Liver (tissue), 9 donors: ENCODE results near the gene IREB2. TPM values are rescaled to one million over a fixed set of nuclear protein-coding genes. Genes with fewer than 3 reads are reported as not detected.

Source experiments
- DNase-seq: peaks from one replicate; pipeline ENCODE4 v3.0.0-alpha.2; 2017; ENCODE audit warnings: low spot score
- H3K27ac ChIP-seq, 2 donors: one replicate each; pipeline ENCODE4 v1.7.0; 2013; ENCODE audit warnings: inconsistent platforms in 2 of 2, low read length in 2 of 2, control low read depth in 1 of 2, low read depth in 1 of 2, mild to moderate bottlenecking in 1 of 2
- H3K27me3 ChIP-seq, 4 donors: one replicate each; pipeline versions ENCODE4 v1.6.1 to v1.7.0; 2013; ENCODE audit warnings: low read length in 3 of 4, inconsistent platforms in 1 of 4, mild to moderate bottlenecking in 1 of 4, moderate library complexity in 1 of 4; ENCODE audit not compliant: control insufficient read depth in 4 of 4, insufficient read depth in 4 of 4
- H3K36me3 ChIP-seq, 4 donors: one replicate each; pipeline versions ENCODE4 v1.6.1 to v1.7.0; 2013; ENCODE audit warnings: low read length in 3 of 4, mild to moderate bottlenecking in 3 of 4, low read depth in 1 of 4, moderate library complexity in 1 of 4; ENCODE audit not compliant: control insufficient read depth in 4 of 4, insufficient read depth in 3 of 4
- H3K4me1 ChIP-seq, 4 donors: one replicate each; pipeline versions ENCODE4 v1.6.1 to v1.7.0; 2013; ENCODE audit warnings: low read length in 3 of 4, mild to moderate bottlenecking in 3 of 4, moderate library complexity in 1 of 4; ENCODE audit not compliant: control insufficient read depth in 4 of 4, insufficient read depth in 4 of 4
- H3K4me3 ChIP-seq, 3 donors: one replicate each; pipeline versions ENCODE4 v1.6.1 to v1.7.0; 2013; ENCODE audit warnings: low read length in 3 of 3, control low read depth in 1 of 3, low read depth in 1 of 3, mild to moderate bottlenecking in 1 of 3
- H3K9ac ChIP-seq, 2 donors: one replicate each; pipeline ENCODE4 v1.7.0; 2013; ENCODE audit warnings: low read length in 2 of 2, mild to moderate bottlenecking in 2 of 2, moderate library complexity in 2 of 2, control low read depth in 1 of 2, low read depth in 1 of 2
- H3K9me3 ChIP-seq, 4 donors: one replicate each; pipeline versions ENCODE4 v1.6.1 to v1.7.0; 2013; ENCODE audit warnings: low read length in 3 of 4; ENCODE audit not compliant: control insufficient read depth in 4 of 4
- EGR1 ChIP-seq, 2 donors: IDR thresholded peaks; 2 replicates each; pipeline ENCODE4 v1.6.1; 2016 to 2018; ENCODE audit warnings: antibody characterized with exemption in 2 of 2, low read depth in 2 of 2
- FOXA1 ChIP-seq: IDR thresholded peaks from 2 replicates; pipeline ENCODE4 v1.6.1; 2016; ENCODE audit warnings: antibody characterized with exemption
- FOXA2 ChIP-seq: IDR thresholded peaks from 2 replicates; pipeline ENCODE4 v1.6.1; 2016; ENCODE audit warnings: antibody characterized with exemption
- GABPA ChIP-seq, 2 donors: IDR thresholded peaks in 1 of 2; conservative IDR thresholded peaks in 1 of 2; 2 replicates each; pipeline ENCODE4 v1.6.1; 2016; ENCODE audit warnings: antibody characterized with exemption in 2 of 2, mild to moderate bottlenecking in 1 of 2, moderate library complexity in 1 of 2
- HNF4A ChIP-seq, 2 donors: conservative IDR thresholded peaks; 2 replicates each; pipeline ENCODE4 v1.6.1; 2016; ENCODE audit warnings: antibody characterized with exemption in 2 of 2, mild to moderate bottlenecking in 2 of 2
- HNF4G ChIP-seq: IDR thresholded peaks from 2 replicates; pipeline ENCODE4 v1.6.1; 2016; ENCODE audit warnings: antibody characterized with exemption
- JUND ChIP-seq, 2 donors: IDR thresholded peaks; 2 replicates each; pipeline ENCODE4 v1.6.1; 2016; ENCODE audit warnings: antibody characterized with exemption in 2 of 2
- NR2F2 ChIP-seq: IDR thresholded peaks from 2 replicates; pipeline ENCODE4 v1.6.1; 2016; ENCODE audit warnings: antibody characterized with exemption
- RAD21 ChIP-seq, 2 donors: IDR thresholded peaks; 2 replicates each; pipeline ENCODE4 v1.6.1; 2016; ENCODE audit warnings: antibody characterized with exemption in 2 of 2, mild to moderate bottlenecking in 2 of 2
- RXRA ChIP-seq, 2 donors: IDR thresholded peaks; 2 replicates each; pipeline ENCODE4 v1.6.1; 2017 to 2018; ENCODE audit warnings: antibody characterized with exemption in 2 of 2, mild to moderate bottlenecking in 1 of 2
- SP1 ChIP-seq: IDR thresholded peaks from 2 replicates; pipeline ENCODE4 v1.6.1; 2018; ENCODE audit warnings: antibody characterized with exemption, mild to moderate bottlenecking
- TAF1 ChIP-seq: conservative IDR thresholded peaks from 2 replicates; pipeline ENCODE4 v1.6.1; 2016; ENCODE audit warnings: antibody characterized with exemption, mild to moderate bottlenecking
- YY1 ChIP-seq: IDR thresholded peaks from 2 replicates; pipeline ENCODE4 v1.6.1; 2016; ENCODE audit warnings: antibody characterized with exemption, mild to moderate bottlenecking
- WGBS: extraction: QIAGEN DNeasy Blood & Tissue Kit; methylation state at CpG from one replicate; pipeline ENCODE4 v1.1.7; 2013; 5-methylcytosine and 5-hydroxymethylcytosine counted together
- polyA plus RNA-seq, 2 donors: library from polyadenylated mRNA; stranded (reverse) in 1 of 2; unstranded in 1 of 2; fragments of 200-250 nt in 1 of 2; fragments of >200 nt in 1 of 2; fragmentation: Nextera tagmentation in 1 of 2; extraction: Ambion mirVana in 1 of 2; gene quantifications; one replicate each; pipeline versions ENCODE4 v1.2.1 to v1.2.3, GENCODE V29; 2013 to 2015
- total RNA-seq, 2 donors: library from RNA; depleted of rRNA; stranded (reverse); fragments of >200 nt; gene quantifications; one replicate each; pipeline ENCODE4 v1.2.3, GENCODE V29; 2014
- TF ChIP-seq, protein P1 (sequence below): IDR thresholded peaks from 2 replicates; pipeline ENCODE4 v1.6.1; 2016; ENCODE audit warnings: antibody characterized with exemption
- TF ChIP-seq, protein P2 (sequence below): IDR thresholded peaks from 2 replicates; pipeline ENCODE4 v1.6.1; 2016; ENCODE audit warnings: antibody characterized with exemption
- TF ChIP-seq, protein P3 (sequence below): fragments of 150-350 bp; IDR thresholded peaks from 2 replicates; pipeline ENCODE4 v1.5.1; 2017; ENCODE audit warnings: improper control_type of control experiment, low read depth, low read length; ENCODE audit not compliant: missing input control
- TF ChIP-seq, protein P4 (sequence below): IDR thresholded peaks from 2 replicates; pipeline ENCODE4 v1.6.1; 2016; ENCODE audit warnings: antibody characterized with exemption, mild to moderate bottlenecking
- TF ChIP-seq, protein P5 (sequence below): IDR thresholded peaks from 2 replicates; pipeline ENCODE4 v1.6.1; 2016; ENCODE audit warnings: antibody characterized with exemption
- donor health status: healthy.
- donor health status: healthy.
- donor health status: healthy.
- donor health status: healthy.
- donor health status: healthy.

Gene IREB2
- total and polyA plus RNA-seq, 4 donors: 7.0 to 51.4 (median 17.0) TPM

DNA sequence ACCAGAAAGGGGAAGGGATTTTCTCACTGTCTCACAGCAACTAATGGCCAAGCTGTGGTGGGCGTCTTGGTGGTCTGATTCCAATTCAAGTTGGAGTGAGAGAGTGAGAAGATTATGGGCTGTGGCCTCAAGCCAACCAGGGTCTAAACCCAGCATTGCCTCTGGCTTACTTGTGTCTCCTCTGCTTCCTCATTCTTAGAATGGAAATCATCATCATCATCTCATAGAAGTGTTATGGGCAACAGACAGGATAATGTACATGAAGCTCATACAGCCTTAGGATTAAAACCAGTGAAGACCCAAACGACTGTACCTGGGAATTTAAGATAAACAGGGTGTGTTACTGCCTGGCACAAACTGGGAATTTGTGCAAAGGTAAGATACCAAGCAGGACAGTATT is 29.1 kb upstream of the IREB2 start (continued):
- TF ChIP-seq FOXA1 (no peak), RAD21 (IDR thresholded peaks at IDR 0.05) (no peak)
- TF ChIP-seq, protein P1, sequence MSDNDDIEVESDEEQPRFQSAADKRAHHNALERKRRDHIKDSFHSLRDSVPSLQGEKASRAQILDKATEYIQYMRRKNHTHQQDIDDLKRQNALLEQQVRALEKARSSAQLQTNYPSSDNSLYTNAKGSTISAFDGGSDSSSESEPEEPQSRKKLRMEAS: no peak
- TF ChIP-seq, protein P2, sequence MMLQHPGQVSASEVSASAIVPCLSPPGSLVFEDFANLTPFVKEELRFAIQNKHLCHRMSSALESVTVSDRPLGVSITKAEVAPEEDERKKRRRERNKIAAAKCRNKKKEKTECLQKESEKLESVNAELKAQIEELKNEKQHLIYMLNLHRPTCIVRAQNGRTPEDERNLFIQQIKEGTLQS: no peak

DNA sequence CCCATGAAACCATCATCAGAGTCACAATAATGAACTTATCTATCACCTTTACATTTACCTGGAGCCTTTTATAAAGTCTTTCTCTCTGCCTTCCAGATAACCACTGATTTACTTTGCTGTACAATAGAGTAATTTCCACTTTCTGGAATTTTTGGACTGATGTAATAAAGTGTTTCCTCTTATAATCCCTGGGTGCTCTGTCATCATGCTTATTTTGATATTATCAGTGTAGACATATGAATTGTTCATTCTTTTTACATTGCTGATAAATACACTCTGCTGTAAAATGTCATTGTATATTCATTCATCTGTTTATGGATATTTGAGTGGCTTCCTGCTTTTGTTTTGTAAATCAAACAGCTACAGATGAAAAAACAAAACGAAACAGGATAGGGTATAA is 27.0 kb upstream of the IREB2 start:
- Histone ChIP-seq H3K27me3 (no peaks in the 10 kb centered on the region), H3K9ac (no peak overlapping the region), H3K4me3 (no peak overlapping the region), H3K27ac (no peak overlapping the region), H3K9me3 (no peaks in the 10 kb centered on the region), H3K36me3 (no peaks in the 10 kb centered on the region), H3K4me1 (no peaks in the 10 kb centered on the region)
- no peak for DNase-seq
- TF ChIP-seq YY1 (no peak), HNF4A (conservative IDR thresholded peaks at IDR 0.05) (no peak), NR2F2 (no peak), SP1 (no peak), GABPA (IDR thresholded peaks at IDR 0.05 in 1 of 2, conservative IDR thresholded peaks at IDR 0.05 in 1 of 2) (no peak), JUND (IDR thresholded peaks at IDR 0.05) (no peak), RAD21 (IDR thresholded peaks at IDR 0.05) (no peak), TAF1 (no peak), EGR1 (IDR thresholded peaks at IDR 0.05; ENCODE audit: low read depth in 2 of 2) (no peak), HNF4G (no peak), FOXA2 (no peak), FOXA1 (no peak), RXRA (IDR thresholded peaks at IDR 0.05) (no peak)
- TF ChIP-seq, protein P3, sequence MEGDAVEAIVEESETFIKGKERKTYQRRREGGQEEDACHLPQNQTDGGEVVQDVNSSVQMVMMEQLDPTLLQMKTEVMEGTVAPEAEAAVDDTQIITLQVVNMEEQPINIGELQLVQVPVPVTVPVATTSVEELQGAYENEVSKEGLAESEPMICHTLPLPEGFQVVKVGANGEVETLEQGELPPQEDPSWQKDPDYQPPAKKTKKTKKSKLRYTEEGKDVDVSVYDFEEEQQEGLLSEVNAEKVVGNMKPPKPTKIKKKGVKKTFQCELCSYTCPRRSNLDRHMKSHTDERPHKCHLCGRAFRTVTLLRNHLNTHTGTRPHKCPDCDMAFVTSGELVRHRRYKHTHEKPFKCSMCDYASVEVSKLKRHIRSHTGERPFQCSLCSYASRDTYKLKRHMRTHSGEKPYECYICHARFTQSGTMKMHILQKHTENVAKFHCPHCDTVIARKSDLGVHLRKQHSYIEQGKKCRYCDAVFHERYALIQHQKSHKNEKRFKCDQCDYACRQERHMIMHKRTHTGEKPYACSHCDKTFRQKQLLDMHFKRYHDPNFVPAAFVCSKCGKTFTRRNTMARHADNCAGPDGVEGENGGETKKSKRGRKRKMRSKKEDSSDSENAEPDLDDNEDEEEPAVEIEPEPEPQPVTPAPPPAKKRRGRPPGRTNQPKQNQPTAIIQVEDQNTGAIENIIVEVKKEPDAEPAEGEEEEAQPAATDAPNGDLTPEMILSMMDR: no peak
- TF ChIP-seq, protein P4, sequence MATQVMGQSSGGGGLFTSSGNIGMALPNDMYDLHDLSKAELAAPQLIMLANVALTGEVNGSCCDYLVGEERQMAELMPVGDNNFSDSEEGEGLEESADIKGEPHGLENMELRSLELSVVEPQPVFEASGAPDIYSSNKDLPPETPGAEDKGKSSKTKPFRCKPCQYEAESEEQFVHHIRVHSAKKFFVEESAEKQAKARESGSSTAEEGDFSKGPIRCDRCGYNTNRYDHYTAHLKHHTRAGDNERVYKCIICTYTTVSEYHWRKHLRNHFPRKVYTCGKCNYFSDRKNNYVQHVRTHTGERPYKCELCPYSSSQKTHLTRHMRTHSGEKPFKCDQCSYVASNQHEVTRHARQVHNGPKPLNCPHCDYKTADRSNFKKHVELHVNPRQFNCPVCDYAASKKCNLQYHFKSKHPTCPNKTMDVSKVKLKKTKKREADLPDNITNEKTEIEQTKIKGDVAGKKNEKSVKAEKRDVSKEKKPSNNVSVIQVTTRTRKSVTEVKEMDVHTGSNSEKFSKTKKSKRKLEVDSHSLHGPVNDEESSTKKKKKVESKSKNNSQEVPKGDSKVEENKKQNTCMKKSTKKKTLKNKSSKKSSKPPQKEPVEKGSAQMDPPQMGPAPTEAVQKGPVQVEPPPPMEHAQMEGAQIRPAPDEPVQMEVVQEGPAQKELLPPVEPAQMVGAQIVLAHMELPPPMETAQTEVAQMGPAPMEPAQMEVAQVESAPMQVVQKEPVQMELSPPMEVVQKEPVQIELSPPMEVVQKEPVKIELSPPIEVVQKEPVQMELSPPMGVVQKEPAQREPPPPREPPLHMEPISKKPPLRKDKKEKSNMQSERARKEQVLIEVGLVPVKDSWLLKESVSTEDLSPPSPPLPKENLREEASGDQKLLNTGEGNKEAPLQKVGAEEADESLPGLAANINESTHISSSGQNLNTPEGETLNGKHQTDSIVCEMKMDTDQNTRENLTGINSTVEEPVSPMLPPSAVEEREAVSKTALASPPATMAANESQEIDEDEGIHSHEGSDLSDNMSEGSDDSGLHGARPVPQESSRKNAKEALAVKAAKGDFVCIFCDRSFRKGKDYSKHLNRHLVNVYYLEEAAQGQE: no peak
- TF ChIP-seq, protein P1: no peak
- TF ChIP-seq, protein P2: no peak
- TF ChIP-seq, protein P5, sequence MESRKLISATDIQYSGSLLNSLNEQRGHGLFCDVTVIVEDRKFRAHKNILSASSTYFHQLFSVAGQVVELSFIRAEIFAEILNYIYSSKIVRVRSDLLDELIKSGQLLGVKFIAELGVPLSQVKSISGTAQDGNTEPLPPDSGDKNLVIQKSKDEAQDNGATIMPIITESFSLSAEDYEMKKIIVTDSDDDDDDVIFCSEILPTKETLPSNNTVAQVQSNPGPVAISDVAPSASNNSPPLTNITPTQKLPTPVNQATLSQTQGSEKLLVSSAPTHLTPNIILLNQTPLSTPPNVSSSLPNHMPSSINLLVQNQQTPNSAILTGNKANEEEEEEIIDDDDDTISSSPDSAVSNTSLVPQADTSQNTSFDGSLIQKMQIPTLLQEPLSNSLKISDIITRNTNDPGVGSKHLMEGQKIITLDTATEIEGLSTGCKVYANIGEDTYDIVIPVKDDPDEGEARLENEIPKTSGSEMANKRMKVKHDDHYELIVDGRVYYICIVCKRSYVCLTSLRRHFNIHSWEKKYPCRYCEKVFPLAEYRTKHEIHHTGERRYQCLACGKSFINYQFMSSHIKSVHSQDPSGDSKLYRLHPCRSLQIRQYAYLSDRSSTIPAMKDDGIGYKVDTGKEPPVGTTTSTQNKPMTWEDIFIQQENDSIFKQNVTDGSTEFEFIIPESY: no peak
- 61% methylated on average over 1 of the region's 1 CpG for WGBS
